ENCODE results near the gene EPHA5.

Gene EPHA5

DNA sequence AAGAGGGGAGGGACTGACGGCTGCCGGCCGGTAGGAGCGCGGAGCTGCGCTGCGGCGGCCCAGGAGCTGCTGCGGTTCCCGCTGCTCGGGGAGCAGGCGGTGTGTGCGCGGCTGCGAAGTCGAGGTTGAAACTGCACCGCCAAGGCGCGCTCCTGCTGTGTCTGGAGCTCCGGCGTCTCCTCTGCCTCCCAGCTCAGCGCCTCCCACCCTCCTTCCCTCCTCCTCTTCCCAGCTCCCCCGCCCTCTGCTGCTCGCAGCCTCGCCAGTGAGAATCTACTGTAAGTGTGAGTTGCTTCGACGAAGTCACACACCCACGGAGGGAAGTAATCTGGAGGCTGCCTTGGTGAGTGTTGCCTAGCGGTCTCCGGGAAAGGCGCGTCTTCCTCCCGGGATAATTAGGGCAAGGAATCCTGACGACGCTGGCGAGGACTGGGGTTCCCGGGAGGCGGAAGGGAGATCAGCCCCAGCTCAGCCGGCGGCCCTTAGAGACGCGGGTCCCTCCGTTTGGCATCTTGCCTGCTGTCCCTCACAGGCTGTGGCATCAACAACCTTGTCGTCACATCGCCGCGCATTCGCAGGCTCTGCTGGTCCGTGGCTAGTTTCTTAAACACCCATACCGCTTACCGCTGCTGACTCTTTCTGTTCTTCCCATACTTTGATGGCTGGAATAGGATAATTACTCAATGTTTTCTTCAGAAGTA, at the start of gene EPHA5:
EPHA5 (minus strand) TSS at position 159 of the 701 bp plus-strand sequence. CDS start 747 bp downstream, outside the sequence.
- peak; percentile 73 for DNase-seq (ENCODE audit: low read depth, low spot score)

DNA sequence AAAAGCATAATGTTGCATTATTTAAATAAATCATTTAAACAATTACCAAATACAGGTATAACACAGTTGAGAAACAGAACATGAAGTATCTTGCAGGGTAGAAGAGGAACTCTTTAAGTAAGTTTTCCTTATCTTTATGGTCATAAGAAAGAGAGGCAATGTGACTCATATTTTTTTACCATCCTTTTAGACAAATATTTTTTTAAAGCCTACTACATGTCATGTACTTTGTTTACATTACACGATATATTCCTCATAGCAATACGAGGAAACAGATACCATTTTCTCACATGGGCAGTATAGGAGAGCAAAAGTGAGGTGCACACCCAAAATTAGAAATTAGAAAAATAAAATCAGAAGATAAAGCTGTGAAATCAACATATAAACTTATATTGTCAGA, 49.3 kb upstream of the EPHA5 start:
- no peak for DNase-seq (ENCODE audit: low read depth, low spot score)

DNA sequence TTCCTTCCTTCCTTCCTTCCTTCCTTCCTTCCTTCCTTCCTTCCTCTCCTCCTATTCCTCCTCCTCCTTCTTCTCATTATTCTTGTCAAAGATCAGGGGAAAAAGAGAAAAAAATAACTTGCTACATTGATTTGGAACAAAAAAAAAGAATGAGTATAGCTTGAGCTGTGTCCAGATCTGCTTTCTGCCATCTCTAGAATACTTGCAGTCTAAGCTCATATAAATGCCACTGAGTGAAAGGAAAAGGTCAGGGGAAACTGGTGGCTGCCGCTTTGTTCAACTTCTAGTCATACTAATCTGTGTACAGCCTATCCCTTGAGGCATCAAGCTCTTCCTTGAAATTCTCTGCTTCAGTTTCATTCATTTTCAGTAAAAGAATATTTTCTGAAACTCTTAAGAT, 28.3 kb upstream of the EPHA5 start:
- no peak for DNase-seq (ENCODE audit: low read depth, low spot score)

GRCh38 chr4:65696436-65696835, 26.1 kb upstream of the EPHA5 start:
- no peak for DNase-seq (ENCODE audit: low read depth, low spot score)

- DNase-seq (ENCODE audit: low read depth, low spot score): no peak
Observed at GRCh38 chr4:65671372-65671771, 1.1 kb upstream of the EPHA5 start.

DNA sequence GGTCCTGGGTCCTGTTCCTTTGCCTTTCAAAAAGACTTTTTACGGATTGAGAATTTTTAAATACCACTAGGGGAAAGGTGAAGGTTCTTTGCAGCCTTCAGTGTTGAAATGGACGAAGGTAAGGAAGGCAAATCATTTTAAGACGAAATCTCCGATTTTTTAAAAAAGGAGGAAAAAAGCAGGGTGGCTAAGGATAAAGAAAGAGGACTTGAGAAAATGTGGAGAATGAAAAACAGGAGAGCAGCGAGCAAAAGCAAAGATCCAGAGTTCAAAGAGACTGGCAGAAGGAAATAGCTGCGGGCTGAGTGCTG, 314 bp downstream of the EPHA5 start:
- no peak for DNase-seq (ENCODE audit: low read depth, low spot score)

DNA sequence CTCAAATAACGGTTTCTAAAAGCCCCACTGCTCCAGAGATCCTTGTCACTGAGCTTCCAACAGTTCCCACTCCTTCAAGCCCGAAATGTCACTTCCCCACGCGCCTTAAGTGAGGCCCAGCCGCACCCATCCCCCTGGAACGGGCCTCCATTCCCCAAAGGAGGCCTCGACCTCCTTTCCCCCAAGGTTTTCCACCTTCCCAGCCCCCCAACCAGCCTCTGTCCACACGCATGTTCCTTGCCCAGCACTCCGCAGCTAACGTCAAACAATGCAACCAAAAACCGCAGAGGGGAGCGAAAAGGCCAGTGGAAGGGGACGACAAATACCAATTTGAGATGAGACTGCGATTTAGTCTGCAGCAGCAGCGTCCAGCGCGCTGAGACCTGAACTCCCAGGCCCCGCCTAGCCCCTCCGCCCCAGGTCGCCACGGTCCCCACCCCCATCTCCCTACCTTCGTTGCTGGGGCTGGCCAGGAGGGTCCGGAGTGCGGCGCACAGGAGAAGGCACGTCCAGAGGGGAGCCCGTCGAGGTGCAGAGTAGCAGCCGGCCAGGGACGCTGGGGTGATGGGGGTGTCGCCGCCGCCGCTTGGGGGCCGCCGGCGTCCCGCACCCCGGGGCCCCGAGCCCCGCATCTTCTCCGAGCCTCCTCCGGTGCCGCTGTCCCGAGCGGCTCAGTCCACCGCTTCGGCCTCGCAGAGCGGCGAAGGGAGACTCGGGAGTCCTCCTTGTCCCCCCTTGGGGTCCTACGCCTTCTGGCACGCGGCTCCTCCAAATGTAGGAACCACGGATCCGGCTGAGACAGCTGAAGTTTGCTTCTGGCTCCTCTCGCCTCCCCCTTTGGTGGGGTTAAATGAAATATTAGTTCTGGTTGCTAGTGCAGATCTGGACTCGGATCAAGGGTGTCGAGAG, 924 bp downstream of the EPHA5 start:
- no peak for DNase-seq (ENCODE audit: low read depth, low spot score)

DNA sequence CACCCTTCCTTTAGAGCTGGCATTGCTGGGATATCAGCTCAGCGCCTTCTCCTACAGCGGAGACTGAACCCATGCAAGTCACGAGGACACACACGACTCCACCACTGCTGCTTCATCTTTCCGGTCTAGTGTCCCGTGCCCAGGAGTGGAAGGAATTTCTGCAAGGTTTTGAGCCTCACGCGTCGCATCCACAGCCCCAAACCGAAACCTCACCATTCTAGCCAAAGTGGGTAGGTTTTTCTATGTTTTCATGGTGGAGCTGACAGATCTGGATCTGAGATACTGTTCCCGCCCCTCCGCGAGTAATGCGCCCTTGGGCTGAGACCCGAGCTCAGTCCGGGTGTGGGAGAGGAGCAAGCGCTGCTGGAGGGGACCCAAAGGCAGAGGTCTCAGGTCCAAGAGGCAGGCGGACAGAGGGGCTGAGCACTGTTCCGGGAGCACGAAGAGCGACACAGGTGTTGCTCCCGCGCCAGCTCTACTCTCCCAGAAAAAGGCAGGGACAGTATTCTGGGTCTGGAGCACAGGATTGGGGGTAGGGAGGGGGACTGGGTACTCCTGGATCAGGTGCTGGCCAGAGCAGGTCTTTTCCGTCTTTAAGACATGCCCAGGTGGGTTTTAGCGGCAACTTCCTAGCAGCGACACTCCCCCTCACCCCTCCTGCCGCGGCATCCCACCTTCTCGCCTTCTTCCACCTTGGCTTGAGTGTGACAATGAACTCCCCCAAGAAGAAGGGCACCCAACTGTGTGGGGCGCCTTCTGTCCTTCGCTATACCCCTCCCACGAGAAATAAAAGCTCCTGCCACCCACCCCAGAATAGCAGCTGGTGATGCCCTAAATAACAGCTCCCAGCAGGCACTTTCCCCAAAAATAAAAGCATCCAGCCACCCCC, 1.8 kb downstream of the EPHA5 start:
- DNase-seq (ENCODE audit: low read depth, low spot score): no peak

DNA sequence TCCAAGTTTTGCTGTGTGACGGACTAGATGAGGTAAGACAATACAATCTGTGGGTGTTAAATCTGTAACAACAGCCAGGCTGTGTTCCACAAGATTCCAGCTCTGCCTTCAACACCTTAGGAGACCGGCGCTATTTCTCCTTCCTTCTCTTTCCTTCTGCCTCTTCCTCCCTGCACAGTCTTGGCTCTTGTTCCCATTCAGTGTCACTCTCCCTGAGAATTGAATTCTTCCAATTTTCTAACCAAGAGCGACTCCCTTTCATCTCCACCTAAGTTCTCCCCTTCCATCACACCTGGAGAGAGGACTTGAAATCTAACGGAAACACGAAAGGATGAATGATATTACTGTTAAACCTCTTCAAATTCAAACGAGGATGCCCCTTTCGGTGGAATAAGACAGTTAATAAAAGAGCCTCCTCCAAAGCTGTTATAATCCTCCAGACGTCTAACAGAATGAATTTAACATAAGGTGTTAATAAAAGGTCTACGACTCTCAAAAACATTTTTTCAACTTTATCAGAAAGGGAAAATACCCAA, 2.7 kb downstream of the EPHA5 start:
- no peak for DNase-seq (ENCODE audit: low read depth, low spot score)

DNA sequence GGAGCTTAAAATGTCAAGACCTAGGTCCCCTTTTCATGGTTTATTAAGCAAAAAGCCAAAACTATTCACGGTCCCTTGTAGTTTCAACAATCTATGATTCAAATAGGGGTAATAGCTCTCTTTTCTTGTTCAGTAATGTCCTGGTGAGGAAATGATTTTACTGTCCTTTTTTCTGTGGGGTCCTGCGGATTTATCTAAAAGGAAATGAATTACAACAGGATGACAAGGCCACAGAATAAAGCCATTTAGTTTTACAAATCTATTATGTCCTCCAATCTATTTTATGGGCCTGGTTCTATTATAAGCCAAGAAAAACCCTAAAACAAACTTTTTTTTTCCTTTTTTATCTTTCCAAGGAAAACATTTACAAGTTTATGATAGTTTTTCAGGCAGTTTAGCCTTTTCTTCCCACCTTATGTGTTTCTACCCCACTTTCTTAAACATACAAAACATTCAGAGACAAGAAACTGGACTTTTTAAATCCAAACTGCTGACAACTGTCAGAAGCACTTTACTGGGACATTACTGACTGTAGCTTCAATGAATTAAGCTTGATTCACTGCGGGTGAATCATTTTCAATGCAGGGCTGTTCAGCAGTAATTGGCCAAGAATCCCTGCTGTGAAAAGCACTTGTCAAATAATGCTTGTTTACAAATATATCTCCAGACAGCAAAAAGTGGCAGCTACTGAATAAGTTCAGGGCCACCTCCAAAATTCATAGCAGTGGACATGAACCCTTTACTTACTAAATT, 4.3 kb downstream of the EPHA5 start:
- no peak for DNase-seq (ENCODE audit: low read depth, low spot score)

DNA sequence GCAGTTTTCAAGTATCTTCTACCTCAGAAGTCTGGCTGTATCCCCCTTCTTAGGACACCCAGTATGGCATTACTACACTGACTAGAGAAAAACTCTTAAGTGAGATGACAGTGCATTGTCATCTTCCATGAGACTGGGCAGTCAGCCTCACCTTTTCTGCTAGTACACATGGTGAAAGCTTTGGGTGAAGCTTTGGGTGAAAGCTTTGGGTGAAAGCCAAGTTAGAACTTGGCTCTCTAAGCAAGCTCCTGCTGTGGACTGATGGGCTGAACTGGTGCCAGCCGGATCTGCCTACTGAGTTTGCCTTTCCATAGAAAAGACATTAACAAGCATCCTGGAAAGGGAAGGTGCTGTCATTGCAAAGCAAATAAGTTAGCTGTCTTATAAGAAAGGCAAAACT, 8.8 kb downstream of the EPHA5 start:
- DNase-seq (ENCODE audit: low read depth, low spot score): no peak

GRCh38 chr4:65658117-65658516, 12.2 kb downstream of the EPHA5 start:
- no peak for DNase-seq (ENCODE audit: low read depth, low spot score)

DNA sequence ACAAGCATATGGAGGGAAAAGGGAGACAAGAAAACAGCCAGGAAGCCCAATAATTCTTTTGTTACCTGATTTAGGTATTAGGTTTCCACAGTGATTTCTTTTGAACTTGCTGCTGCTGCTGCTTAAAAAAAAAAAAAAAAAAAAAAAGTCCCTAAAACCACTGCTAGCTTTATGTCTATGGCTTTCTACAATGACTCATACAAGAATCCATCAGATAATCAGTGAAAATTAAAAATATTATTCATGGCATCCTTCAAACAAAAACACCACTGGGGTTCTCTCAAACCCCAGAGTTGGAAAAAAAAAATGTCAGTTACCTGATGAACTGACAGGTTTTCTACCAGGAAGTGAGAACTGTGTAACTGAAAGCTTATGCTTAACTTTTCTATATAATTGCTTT, 14.3 kb downstream of the EPHA5 start:
- DNase-seq (ENCODE audit: low read depth, low spot score): no peak

GRCh38 chr4:65654976-65655375, 15.3 kb downstream of the EPHA5 start:
- no peak for DNase-seq (ENCODE audit: low read depth, low spot score)

DNA sequence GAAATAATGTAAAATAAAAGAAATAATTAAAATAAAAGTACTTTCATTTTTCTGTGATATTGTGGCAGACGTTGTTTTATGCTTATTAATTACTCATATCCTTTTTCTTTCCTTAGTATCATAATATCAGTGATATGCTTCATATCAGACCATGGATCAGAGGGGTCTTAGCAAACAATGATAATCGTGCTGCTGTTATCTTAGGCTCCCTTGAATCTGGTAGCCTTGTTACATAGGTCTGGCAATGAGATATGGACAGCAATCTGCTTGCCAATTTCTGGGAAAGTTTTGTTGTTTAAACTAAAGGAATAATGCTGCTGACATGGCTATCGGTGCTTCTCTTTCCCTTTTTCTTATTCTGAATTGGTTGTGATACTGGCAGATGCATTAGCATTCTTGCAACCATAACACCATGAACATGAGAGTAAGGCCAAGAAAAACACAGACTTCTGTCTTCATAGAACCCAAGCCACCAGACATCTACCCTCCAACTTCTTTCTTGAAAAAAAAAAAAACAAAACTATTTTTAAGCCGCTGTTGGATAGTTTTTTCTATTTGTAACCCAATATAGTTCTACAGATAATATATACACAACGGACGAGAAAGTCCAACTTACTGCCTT, 16.4 kb downstream of the EPHA5 start:
- DNase-seq (ENCODE audit: low read depth, low spot score): no peak

GRCh38 chr4:65651751-65652150, 18.5 kb downstream of the EPHA5 start:
- DNase-seq (ENCODE audit: low read depth, low spot score): no peak

DNA sequence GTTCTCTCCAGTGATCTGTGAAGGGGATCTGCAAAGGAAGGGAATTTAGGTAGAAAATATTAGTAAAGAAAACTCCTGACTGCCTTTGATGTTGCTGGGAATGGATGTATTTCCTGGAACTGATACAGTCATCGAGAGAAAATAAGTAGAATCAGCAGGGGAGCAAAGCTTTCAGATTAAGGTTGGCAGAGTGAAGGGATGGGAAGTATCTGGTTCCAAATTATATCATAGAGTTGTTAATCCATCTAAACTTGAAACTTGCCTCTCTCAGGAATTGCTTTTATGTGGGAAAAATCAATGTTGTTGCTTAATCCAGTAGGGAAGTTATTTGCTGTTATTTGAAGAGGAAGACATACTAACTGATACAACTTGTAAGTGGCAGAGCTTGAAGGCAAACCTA, 19.3 kb downstream of the EPHA5 start:
- DNase-seq (ENCODE audit: low read depth, low spot score): no peak

- no peak for DNase-seq (ENCODE audit: low read depth, low spot score)
Observed at GRCh38 chr4:65646136-65646535, 24.2 kb downstream of the EPHA5 start.

GRCh38 chr4:65645185-65645584, 25.1 kb downstream of the EPHA5 start:
- no peak for DNase-seq (ENCODE audit: low read depth, low spot score)

DNA sequence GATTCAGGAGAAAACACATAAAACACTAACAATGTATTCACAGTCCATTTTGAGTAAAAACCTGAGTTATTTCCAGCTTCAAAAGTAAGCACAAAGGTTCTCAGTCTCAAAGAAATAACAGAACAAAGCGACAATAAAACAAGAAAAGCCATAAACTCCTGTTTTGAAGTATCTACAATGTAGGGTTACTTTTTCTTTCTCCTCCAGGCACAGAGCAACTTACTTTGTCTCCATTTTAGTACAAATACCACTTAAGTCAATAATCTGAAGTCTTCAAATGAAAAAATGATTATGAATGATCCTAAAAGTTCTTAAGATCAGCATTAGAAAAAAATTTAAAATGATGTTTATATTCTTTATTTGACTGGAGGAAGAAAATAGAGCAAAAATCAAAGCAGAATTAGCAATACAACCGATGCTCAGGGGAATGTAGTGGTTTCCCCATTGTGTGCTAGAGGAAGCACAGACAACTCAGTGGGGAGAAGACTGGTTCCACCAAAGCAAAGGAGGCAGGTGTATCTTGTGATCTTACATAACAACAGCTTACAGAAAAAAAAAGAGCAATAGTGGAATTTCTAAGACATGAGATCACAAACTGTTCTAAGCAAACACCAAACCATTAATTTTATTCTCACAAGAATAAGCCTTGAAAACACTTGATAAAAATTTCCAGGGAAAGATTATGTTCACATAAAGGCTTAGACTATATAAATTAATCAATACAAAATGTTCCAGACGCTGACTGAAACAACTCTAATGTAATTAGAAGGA, 35.1 kb downstream of the EPHA5 start:
- no peak for DNase-seq (ENCODE audit: low read depth, low spot score)

Measured in brain pericyte (primary cell).